H1 (cell line): ENCODE measurements around the gene MCC.

Experiments
- BRCA1 ChIP-seq: IDR thresholded peaks from 2 replicates; pipeline ENCODE4 v1.6.1; 2012; ENCODE audit warnings: low read depth, low read length, improper control_type of control experiment
- CEBPB ChIP-seq: IDR thresholded peaks from 2 replicates; pipeline ENCODE4 v1.6.1; 2012; ENCODE audit warnings: low read depth, low read length
- EP300 ChIP-seq, 2 experiments: IDR thresholded peaks; 1 replicate in 1 of 2; 2 replicates in 1 of 2; pipeline ENCODE4 v1.6.1; 2011 to 2012; ENCODE audit warnings: low read depth in 2 of 2, low read length in 2 of 2, mild to moderate bottlenecking in 2 of 2, borderline replicate concordance in 1 of 2, inconsistent platforms in 1 of 2, moderate library complexity in 1 of 2
- POLR2A ChIP-seq, 2 experiments: IDR thresholded peaks; 1 replicate in 1 of 2; 2 replicates in 1 of 2; pipeline ENCODE4 v1.6.1; 2011; ENCODE audit warnings: low read depth in 2 of 2, low read length in 2 of 2, mild to moderate bottlenecking in 2 of 2; ENCODE audit errors: control extremely low read depth in 1 of 2
- POLR2AphosphoS5 ChIP-seq: IDR thresholded peaks from 2 replicates; pipeline ENCODE4 v1.6.1; 2011; ENCODE audit warnings: low read depth, low read length
- SIX5 ChIP-seq: IDR thresholded peaks from 2 replicates; pipeline ENCODE4 v1.6.1; 2011; ENCODE audit warnings: mild to moderate bottlenecking, low read depth, low read length
- TAF1 ChIP-seq: IDR thresholded peaks from 2 replicates; pipeline ENCODE4 v1.6.1; 2011; ENCODE audit warnings: mild to moderate bottlenecking, low read depth, low read length
- TAF7 ChIP-seq: optimal IDR thresholded peaks from 2 replicates; pipeline ENCODE3; 2011; ENCODE audit warnings: low read depth, mild to moderate bottlenecking, inconsistent platforms, low read length, moderate library complexity, borderline replicate concordance
- YY1 ChIP-seq: IDR thresholded peaks from 2 replicates; pipeline ENCODE4 v1.6.1; 2011; ENCODE audit warnings: low read depth, mild to moderate bottlenecking, low read length
- ZNF274 ChIP-seq: IDR thresholded peaks from 2 replicates; pipeline ENCODE4 v1.7.0; 2012; ENCODE audit warnings: low read length, borderline replicate concordance; ENCODE audit errors: extremely low read depth
- TF ChIP-seq, protein P1 (sequence below), 3 experiments: IDR thresholded peaks; 1 replicate in 2 of 3; 2 replicates in 1 of 3; pipeline versions ENCODE4 v1.5.1 to v1.6.1; 2011; ENCODE audit warnings: low read length in 3 of 3, mild to moderate bottlenecking in 3 of 3, inconsistent platforms in 2 of 3, low read depth in 1 of 3, moderate library complexity in 1 of 3; ENCODE audit not compliant: insufficient read depth in 1 of 3; ENCODE audit errors: control extremely low read depth in 1 of 3

- TF ChIP-seq POLR2A (IDR thresholded peaks at IDR 0.05; ENCODE audit: control extremely low read depth in 1 of 2, low read depth in 2 of 2, low read length in 2 of 2) (no peak), EP300 (IDR thresholded peaks at IDR 0.05; ENCODE audit: borderline replicate concordance in 1 of 2, low read depth in 2 of 2, low read length in 2 of 2) (no peak), SIX5 (no peak), CEBPB (no peak), TAF7 (no peak), ZNF274 (no peak), POLR2AphosphoS5 (no peak), BRCA1 (no peak), TAF1 (no peak), YY1 (no peak)
- TF ChIP-seq, protein P1, sequence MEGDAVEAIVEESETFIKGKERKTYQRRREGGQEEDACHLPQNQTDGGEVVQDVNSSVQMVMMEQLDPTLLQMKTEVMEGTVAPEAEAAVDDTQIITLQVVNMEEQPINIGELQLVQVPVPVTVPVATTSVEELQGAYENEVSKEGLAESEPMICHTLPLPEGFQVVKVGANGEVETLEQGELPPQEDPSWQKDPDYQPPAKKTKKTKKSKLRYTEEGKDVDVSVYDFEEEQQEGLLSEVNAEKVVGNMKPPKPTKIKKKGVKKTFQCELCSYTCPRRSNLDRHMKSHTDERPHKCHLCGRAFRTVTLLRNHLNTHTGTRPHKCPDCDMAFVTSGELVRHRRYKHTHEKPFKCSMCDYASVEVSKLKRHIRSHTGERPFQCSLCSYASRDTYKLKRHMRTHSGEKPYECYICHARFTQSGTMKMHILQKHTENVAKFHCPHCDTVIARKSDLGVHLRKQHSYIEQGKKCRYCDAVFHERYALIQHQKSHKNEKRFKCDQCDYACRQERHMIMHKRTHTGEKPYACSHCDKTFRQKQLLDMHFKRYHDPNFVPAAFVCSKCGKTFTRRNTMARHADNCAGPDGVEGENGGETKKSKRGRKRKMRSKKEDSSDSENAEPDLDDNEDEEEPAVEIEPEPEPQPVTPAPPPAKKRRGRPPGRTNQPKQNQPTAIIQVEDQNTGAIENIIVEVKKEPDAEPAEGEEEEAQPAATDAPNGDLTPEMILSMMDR (IDR thresholded peaks at IDR 0.05; ENCODE audit: control extremely low read depth in 1 of 3, insufficient read depth in 1 of 3, low read depth in 1 of 3, low read length in 3 of 3) = no peak
These were observed 420.5 kb downstream of the MCC start for GRCh38 chr5:113067635-113068344.
